Stimulated activated CD4-positive, alpha-beta T cell treated with anti-CD3 and anti-CD28 coated beads, Interleukin-1b, Interleukin-23, amount 100 ng/mL, for 24 hours (primary cell): ENCODE data around the gene BMAL1.

ENCODE experiments used
- DNase-seq, 4 experiments: peaks; one replicate each; pipeline ENCODE4 v3.0.0-alpha.2; 2020; ENCODE audit warnings: low read depth in 4 of 4, low spot score in 1 of 4

Gene BMAL1

DNA sequence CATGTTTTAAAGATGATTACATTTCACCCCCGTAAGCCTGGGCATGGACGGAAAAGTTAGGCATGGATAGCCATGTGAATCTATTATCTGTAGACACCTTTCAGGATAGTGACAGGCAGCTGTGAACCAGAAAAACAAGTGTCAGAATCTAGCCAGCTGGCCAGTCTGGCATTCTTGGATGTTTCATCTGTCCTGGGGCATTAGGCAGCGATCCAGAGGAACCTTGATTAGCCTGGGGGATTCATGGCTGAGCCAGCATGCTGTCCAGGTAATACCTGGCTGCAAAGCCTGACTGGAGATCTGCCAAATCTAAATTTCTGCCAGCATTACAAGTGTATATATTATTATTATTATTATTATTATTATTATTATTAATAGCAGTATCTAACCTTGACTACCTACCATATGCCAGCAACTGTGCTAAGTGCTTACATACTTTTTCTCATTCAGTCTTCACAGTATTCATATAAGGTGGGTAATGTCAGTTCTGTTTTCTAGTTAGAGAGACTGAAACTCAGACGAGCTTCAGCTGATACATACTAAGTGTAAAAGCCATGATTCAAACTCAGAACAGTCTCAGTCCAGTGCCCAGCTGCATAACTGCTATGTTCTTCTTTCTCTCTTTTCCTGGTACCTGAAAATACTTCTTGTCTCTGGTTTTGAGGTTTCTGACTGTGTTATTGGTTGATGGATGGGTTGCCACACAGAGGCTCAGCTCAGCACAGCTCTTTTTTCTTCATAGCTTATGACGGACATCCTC is 12.8 kb downstream of the BMAL1 start:
- no peak for DNase-seq

DNA sequence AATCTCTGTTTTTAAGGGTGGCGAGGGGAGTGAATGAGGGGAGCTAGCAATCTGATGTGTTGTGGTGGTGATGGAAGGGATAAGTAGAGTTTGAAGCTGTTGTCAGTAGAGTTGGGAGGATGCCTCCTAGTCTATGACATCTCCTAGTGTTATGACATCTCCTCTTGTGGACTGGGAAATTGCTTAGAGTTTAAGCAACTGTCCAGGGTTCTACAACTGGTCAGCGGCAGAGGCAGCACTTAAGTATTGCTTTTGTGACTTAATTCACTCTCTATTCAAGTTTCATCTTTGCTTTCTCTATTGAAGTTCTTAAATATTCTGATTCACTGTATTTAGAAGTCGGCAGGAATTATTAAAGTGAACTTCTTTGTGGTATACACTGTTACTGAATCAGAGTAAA is 13.8 kb downstream of the BMAL1 start:
- no peak for DNase-seq

DNA sequence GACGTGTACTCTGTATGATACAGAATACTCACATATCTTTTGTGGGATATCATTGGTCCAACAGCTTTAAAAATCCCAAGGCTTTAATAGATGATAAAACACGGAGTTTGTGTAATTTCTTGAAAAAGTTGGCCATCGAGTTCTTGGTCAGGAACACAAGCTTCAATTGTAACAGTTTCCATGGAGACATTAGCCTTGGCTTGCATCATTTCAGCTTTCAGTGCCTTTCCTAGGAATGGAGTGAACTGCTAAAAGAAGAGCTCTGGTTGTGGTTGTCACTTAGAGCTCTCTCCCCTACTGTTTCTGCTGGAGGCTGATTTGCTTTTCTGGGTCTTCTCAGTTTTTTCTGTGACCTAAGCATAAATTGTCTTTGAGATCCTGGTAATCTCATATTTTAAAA is 14.2 kb downstream of the BMAL1 start:
- DNase-seq, result no peak

DNA sequence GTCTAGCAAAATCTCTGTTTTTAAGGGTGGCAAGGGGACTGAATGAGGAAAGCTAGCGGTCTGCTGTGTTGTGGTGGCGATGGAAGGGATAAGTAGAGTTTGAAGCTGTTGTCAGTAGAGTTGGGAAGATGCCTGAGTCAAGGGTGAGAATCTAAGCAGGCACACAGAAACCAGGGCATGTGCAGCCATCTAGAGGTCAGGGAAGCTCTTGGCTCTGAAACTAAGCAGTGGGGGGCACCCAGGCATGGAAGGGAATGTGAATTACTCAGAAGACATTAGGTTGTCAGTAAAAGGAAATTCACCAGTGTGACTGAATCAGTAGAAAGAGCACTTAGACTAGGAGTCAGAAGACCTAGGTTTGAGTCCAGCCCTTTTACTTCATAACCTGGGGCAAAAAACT is 15.4 kb downstream of the BMAL1 start:
- no peak for DNase-seq

DNA sequence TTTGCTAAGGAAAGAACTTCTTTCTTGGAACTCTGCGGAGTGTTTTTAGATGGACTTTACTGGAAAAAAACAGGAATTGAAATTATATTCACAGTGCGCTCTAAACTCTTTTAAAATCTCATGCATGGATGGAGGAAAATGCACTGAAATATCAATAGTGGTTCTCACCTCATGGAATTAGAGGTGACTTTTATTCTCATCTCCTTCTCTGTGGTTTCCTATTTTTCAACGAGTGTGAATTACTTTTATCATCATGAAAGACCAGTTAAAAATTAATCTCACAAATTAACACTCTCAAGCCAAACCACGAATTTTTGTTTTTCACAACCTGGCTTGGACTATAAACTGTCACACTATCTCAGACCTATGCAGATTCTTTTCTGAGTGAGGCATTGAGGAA is 16.6 kb downstream of the BMAL1 start:
- DNase-seq, result no peak

DNA sequence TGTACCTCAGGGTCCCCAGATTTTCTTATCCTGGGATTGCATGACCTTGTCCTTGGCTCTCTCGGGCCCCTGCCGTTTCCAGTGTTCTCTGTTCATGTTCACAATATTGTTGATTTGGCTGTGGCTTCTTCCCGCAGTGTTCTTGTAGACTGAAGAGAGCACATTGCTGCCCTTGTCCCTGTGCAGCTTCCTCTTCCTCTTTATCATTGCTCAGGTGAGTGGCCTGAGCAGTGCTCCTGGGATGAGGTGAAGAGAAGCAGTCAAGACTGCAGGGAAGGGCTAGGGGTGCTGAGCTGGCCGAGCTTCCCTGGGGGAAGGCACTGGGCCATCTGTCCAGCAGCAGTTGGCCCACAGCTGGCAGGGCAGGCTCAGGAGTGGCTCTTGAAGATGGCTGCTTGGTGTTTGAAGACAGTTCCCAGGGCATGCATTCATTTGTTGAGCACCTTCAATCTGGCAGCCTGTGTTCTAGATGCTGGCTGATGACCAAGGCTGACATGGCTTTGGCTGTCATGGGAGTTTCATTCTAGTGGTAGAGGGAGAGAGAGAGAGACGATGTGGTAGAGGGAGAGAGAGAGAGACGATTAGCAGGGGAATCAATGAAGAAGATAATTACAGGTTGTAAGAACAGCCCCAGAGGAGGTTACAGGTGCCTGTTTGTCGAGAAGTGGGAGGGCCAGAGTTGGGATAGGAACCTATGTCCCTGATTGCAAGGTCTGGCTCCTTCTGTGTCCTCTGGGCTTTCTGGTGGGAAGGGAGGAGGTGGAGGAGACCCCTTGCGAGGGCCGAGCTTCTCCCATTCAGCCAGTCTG is 17.4 kb downstream of the BMAL1 start:
- DNase-seq, result no peak

DNA sequence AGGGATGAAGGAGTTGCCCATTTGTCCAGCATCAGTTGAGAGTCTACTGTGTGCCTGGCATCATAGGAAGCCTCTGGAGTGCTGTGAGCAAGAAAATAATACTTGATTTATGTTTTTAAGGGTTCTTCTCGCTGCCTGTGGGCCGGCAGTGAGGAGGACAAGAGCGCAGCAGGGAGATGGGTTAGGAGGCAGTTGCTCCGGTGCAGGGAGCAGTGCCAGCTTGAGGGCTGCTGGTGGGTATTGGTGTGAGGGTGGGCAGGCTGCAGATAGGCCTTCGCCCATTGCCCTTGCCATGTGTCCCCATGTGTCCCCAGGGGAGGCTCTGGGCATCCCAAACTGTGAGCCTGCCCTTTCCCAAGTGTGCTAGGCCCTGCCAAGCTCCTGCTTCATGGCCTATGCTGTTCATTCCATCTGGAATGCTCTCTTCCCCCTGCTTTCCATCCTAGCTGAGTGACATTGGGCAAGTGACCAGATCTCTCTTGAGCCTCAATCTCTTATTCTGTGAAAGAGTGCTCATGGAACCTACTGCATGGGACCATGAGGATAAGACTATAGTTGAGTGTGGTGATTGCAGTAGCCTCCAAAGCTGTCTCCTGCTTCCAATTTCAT is 19.8 kb downstream of the BMAL1 start:
- DNase-seq, result no peak

DNA sequence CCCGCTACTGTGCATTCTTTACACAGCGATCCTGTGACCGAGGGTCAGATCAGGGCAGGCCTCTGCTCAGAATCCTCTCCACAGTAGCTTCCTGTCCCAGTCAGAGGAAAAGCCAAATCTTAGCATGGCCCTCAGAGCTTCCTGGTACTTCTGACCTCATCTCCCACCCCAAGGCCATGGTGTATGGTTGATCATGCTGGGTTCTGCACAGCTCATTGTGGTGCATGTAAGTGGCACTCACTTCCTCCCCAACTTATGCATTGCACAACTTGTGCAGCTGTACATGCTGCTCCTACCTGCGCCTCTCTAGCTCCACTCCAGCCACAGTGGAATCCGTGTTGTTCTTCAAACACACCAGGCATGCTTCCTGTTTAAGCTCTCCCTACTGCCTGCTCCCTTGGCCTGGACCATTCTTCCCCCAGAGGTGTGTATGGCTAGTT is 20.3 kb downstream of the BMAL1 start:
- no peak for DNase-seq

DNA sequence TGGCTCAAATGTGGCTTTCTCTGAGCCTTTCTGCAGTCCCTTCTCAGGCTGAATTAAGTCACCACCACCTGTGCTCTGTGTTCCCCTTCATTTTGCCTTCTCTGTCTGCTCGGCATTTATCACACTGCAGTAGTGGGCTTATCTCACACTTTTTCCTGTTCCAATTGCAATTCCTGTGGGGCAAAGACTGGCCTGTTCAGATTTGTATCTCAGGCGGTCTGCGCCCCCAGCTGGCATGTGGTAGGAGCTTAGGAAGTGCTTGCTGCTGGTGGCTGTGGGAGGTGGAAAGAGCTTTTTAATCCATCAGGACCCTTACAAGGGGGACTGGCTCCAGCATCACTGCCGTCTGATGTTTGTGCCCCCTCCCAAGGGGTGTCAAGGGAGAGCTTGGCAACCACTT is 21.2 kb downstream of the BMAL1 start:
- no peak for DNase-seq

- no peak for DNase-seq
Observed at GRCh38 chr11:13301522-13301921, 23.9 kb downstream of the BMAL1 start.

GRCh38 chr11:13302420-13302958 is 24.9 kb downstream of the BMAL1 start:
- no peak for DNase-seq

DNA sequence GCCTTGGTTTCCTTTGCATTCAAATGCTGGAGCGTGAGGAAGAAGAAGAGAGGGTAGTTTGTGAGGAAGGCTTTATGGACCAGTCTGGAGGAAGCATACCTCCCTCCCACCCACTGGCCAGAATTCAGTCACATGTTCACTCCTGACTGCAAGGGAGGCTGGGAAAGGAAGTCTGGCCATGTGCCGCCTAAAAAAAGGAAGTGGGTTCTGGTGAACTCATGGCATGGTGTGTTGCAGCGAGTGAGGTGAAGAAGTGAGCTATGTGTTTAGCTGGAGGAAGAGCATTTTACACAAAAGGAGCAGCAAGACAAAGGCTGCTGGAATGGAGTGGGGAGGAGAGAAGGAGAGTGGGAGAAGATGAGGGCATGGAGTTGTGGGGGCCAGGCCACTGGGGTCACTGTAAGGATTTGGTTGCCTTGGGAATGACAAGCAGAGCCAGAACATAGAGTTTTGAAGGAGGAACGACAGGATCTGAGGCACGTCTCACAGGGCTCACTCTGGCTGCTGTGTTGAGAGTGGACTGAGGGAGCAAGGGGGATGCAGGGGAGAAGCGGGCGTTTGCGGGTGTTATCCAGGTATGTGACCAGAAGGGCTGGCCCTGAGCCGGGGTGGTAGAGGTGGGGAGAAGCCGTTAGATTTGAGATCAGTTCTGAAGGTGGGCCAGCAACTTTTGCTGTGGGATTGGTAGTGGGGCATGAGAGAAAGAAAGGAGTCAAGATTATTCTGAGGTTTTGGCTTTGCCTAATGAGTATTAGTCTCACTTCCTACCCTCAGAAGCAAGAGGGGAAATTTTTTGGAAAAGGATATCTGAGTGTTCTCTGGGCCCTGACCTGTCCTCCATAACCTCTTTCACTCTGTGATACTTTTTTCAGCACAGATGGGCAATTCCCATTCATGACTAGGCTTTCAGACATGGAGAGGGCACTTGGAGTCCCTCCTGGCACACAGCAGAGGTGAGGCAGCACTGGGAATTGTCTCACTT is 26.4 kb downstream of the BMAL1 start:
- DNase-seq, result no peak

GRCh38 chr11:13304655-13305335 is 27.2 kb downstream of the BMAL1 start:
- no peak for DNase-seq

DNA sequence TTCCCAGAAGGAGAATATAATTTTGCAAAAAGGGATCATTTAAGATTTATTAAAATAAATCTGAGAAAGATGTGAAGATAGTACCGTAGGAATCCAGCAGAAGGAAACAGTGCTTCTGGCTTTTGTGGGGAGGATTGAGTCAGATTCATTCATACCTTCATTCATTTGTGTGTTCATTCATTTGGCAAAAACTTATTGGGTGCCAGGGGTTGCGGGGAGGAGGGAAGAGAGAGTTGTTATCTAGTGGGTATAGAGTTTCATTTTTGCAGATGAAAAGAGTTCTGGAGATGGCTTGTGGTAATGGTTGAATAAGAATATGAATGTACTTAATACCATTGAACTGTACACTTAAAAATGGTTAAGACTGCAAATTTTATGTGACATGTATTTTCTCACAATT is 31.1 kb downstream of the BMAL1 start:
- DNase-seq, result no peak

- no peak for DNase-seq
Observed at GRCh38 chr11:13309156-13309555, 31.6 kb downstream of the BMAL1 start.

GRCh38 chr11:13310443-13310842 is 32.9 kb downstream of the BMAL1 start:
- DNase-seq, result no peak

- no peak for DNase-seq
Observed at GRCh38 chr11:13311570-13311969, 34.0 kb downstream of the BMAL1 start.

- no peak for DNase-seq
Observed at GRCh38 chr11:13313005-13313819, 35.6 kb downstream of the BMAL1 start.

DNA sequence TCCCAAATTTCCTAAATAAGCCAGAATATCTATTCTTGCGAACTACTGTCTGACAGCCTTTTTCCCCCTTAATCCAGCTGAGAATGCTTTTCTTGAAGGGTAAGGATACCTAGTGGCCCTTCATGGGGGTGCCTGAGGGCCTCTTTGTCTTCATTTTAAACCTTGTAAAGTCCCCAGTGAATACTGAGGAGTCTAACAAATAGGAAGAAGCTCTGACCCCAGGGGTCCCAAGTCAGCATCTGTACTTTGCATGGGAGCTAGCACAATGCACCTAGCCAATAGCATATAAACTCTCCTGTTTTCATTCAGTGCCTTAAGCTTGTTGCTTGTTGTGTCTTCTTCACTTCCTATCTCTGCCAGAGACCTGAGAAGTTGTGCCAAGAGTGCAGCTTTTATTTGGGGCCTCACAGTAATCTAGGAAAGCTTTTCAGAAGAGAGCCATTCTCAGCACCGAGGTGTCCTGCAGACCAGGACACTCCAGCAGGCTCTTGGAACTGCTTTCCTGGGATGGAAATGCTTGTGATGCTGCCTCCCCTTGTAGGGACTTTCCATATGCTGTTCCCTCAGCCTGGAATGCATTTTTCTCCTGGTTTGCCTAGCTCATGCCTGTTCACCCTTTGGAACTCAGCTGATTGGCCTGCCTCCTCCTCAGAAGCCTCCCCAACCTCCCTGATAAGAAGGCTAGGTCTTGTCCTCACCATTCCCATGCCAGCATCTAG is 37.2 kb downstream of the BMAL1 start:
- no peak for DNase-seq
